BE2C (cell line): ENCODE results near the gene PTPRD.

Experiments
- DNase-seq: peaks from one replicate; pipeline ENCODE4 v3.0.0-alpha.2; 2020
- H3K27me3 ChIP-seq: fragments of 250-450 bp; sonication (Bioruptor Pico); 2 replicates; pipeline ENCODE4 v1.5.1; 2020; ENCODE audit warnings: mild to moderate bottlenecking
- H3K36me3 ChIP-seq: fragments of 250-450 bp; sonication (Bioruptor Pico); 2 replicates; pipeline ENCODE4 v1.5.1; 2020; ENCODE audit warnings: mild to moderate bottlenecking
- H3K4me1 ChIP-seq: fragments of 250-450 bp; sonication (Bioruptor Pico); 2 replicates; pipeline ENCODE4 v1.5.1; 2020
- H3K4me3 ChIP-seq: 2 replicates; pipeline ENCODE4 v1.5.1; 2011; ENCODE audit warnings: low read depth, low read length
- H3K9me3 ChIP-seq: fragments of 250-450 bp; sonication (Bioruptor Pico); 2 replicates; pipeline ENCODE4 v1.5.1; 2020
- CTCF ChIP-seq: IDR thresholded peaks from 2 replicates; pipeline ENCODE4 v1.5.1; 2012; ENCODE audit warnings: mild to moderate bottlenecking, low read depth, low read length

PTPRD gene

GRCh38 chr9:8382777-8383527 is 2229.8 kb downstream of the PTPRD start:
- DNase-seq: no peak
- TF ChIP-seq CTCF: no peak
- Histone ChIP-seq H3K27me3 (no peaks in the 10 kb centered on the region), H3K4me1 (no peaks in the 10 kb centered on the region), H3K36me3 (no peaks in the 10 kb centered on the region), H3K9me3 (no peaks in the 10 kb centered on the region), H3K4me3 (no peak overlapping the region)

- no peaks in the 10 kb centered on the region for H3K9me3 ChIP-seq
- TF ChIP-seq CTCF: no peak
- H3K4me3 ChIP-seq: no peak overlapping the region
- no peaks in the 10 kb centered on the region for H3K27me3 ChIP-seq
- H3K36me3 ChIP-seq: no peaks in the 10 kb centered on the region
- H3K4me1 ChIP-seq: no peaks in the 10 kb centered on the region
- no peak for DNase-seq
Observed at GRCh38 chr9:8382266-8382665, 2230.5 kb downstream of the PTPRD start.

- Histone ChIP-seq H3K36me3 (no peaks in the 10 kb centered on the region), H3K4me1 (no peaks in the 10 kb centered on the region), H3K9me3 (no peaks in the 10 kb centered on the region), H3K27me3 (no peaks in the 10 kb centered on the region), H3K4me3 (no peak overlapping the region)
- TF ChIP-seq CTCF: no peak
- no peak for DNase-seq
Observed at GRCh38 chr9:8381601-8382000, 2231.2 kb downstream of the PTPRD start.

GRCh38 chr9:8374471-8374870 is 2238.3 kb downstream of the PTPRD start:
- TF ChIP-seq CTCF: no peak
- DNase-seq: no peak
- Histone ChIP-seq H3K4me3 (no peak overlapping the region), H3K9me3 (no peaks in the 10 kb centered on the region), H3K36me3 (no peaks in the 10 kb centered on the region), H3K27me3 (no peaks in the 10 kb centered on the region), H3K4me1 (no peaks in the 10 kb centered on the region)

- Histone ChIP-seq H3K4me1 (no peaks in the 10 kb centered on the region), H3K36me3 (no peaks in the 10 kb centered on the region), H3K9me3 (no peaks in the 10 kb centered on the region), H3K4me3 (no peak overlapping the region), H3K27me3 (no peaks in the 10 kb centered on the region)
- no peak for TF ChIP-seq CTCF
- DNase-seq: no peak
Observed at GRCh38 chr9:8371686-8372085, 2241.1 kb downstream of the PTPRD start.

- no peaks in the 10 kb centered on the region for H3K4me1 ChIP-seq
- DNase-seq: no peak
- no peaks in the 10 kb centered on the region for H3K27me3 ChIP-seq
- H3K36me3 ChIP-seq: no peaks in the 10 kb centered on the region
- no peak overlapping the region for H3K4me3 ChIP-seq
- no peaks in the 10 kb centered on the region for H3K9me3 ChIP-seq
- TF ChIP-seq CTCF: no peak; the same call in 1 of the 2 replicates
Observed at GRCh38 chr9:8366161-8366926, 2246.5 kb downstream of the PTPRD start.
